GM19351 (cell line): Measurements from ENCODE around the gene PTPRN2.
"Not testable (repeated sequence)": the region's sequence is repeated elsewhere in the genome, so short reads cannot be mapped to it uniquely, and the experiment has no call there.

Experiments
- ATAC-seq: cut with Tn5 transposase; IDR thresholded peaks from one replicate; pipeline ENCODE4 v1.9.1; 2021; ENCODE audit warnings: mild to moderate bottlenecking, moderate library complexity; ENCODE audit not compliant: unreplicated experiment

The PTPRN2 gene

GRCh38 chr7:158428131-158428836, 159.3 kb downstream of the PTPRN2 start:
- no peak for ATAC-seq

DNA sequence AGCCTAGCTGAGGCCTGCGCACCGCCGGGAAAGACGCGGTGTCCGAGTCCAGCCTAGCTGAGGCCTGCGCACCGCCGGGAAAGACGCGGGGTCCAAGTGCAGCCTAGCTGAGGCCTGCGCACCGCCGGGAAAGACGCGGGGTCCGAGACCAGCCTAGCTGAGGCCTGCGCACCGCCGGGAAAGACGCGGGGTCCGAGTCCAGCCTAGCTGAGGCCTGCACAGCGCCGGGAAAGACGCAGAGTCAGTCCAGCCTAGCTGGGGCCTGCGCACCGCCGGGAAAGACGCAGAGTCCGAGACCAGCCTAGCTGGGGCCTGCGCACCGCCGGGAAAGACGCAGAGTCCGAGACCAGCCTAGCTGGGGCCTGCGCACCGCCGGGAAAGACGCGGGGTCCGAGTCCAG, 161.9 kb downstream of the PTPRN2 start:
- not testable (repeated sequence) for ATAC-seq

DNA sequence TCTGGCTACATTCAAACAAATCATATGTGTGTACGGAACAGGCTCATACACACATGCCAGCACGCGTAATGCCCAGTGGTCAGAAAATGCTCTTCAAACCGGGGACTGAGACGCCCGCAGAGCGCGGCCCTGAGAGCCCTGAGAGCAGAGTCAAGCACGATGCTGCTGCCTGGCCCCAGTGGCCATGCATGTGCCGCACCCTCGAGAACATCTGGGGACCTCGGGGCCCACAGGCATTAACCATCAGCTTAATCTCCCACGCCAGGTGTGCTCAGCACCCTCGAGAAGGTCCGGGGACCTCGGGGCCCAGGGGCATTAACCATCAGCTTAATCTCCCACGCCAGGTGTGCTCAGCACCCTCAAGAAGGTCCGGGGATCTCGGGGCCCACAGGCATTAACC, 163.1 kb downstream of the PTPRN2 start:
- no peak for ATAC-seq

DNA sequence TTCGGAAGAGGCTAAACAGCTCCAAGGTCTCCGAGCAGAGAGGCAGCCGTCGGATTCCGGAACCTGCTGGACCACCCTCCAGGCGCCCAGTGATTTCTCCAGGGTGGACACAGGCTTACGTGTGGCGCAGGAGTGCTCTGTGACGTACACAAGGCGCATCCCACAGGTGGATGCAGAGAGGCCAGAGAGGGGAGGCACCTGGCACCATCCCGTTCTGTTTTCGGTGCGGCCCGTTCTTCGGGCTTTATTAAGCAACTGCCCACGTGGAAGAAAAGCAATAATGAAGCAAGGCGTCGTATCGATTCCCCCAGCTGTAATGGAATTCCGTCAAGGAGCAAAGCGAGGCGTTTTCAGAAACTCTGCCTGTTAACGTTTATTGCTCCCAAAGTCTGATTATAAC, 163.6 kb downstream of the PTPRN2 start:
- ATAC-seq, result no peak

- ATAC-seq, result no peak
Observed at GRCh38 chr7:158422887-158423560, 164.6 kb downstream of the PTPRN2 start.

DNA sequence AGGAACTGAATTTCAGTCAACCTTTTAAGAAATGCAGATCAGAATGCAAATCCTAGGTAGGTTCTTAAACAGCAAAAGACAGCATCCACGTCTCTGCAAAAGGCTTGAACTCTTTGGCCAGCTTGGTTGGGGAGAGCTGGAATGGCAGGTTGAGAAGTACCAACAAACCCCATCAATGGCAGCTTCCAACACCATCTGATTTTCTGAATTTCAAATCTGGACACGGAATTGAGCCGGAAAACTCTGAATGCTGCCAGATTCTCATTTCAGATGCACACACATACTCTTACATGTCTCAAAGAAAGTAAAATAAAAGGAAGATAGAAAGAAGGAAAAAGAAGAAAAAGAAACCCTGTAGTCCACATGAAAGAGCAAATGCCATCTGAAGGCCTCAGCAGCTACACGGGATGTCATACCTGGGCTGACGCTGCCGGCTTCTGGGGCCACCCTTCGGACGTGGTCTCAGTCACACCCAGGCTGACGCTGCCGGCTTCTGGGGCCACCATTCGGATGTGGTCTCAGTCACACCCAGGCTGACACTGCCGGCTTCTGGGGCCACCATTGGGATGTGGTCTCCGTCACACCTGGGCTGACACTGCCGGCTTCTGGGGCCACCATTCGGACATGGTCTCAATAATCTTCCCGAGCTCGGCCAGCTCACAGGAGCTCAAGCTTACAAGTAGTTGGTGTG, 165.3 kb downstream of the PTPRN2 start:
- no peak for ATAC-seq

DNA sequence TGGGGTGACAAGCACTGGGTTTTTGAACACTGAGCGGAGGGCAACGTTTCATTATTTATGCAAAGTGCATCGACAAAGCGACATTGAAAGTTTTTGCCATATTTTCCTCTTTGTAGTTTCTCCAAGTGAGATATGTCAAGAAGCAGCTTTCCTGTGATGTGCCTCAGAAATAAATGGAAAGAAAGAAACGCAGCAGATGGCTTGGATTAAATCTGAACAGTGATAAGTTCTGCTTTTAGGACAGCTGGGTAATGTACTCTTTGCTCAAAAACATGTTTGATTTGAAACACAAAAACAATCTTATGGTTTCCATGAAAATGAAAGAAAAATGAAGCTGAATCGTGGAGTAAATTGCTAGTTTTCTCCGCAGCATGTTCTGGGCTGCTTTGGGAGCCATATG, 166.3 kb downstream of the PTPRN2 start:
- ATAC-seq, result no peak

DNA sequence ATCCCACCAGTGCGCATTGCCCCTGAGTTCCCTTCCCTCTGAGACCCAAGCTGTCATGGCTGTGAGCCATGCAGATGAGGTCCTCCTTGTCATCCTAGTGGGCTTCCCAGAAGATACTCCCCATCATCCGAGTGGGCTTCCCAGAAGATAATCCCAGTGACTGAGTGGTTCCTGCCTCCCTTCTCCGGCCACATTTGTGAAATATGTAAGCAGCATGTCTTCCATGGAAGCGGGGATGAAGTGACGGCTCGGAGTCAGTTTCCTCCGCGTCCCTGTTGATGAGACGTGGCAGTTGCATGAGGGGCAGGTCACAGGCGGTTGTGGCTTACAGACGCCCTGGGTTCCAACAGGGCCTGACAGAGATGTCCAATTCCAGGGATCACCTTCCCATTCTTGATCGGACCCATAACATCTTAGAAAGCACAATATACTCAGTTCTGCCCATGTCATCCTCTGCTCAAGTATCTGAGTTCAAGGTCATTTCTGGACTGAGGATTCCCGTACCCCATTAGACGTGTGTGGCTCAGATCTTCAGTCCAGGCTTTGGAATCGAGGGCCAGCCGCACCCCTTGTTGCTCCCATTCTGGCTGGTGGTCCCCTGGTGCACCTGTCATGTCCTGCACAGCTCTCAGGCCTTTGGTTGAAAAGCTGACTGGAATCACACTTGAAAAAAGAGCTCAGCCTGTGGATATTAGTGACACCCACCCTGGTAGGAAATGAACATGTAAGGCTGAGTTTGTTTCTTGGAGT, 166.9 kb downstream of the PTPRN2 start:
- ATAC-seq, result no peak

DNA sequence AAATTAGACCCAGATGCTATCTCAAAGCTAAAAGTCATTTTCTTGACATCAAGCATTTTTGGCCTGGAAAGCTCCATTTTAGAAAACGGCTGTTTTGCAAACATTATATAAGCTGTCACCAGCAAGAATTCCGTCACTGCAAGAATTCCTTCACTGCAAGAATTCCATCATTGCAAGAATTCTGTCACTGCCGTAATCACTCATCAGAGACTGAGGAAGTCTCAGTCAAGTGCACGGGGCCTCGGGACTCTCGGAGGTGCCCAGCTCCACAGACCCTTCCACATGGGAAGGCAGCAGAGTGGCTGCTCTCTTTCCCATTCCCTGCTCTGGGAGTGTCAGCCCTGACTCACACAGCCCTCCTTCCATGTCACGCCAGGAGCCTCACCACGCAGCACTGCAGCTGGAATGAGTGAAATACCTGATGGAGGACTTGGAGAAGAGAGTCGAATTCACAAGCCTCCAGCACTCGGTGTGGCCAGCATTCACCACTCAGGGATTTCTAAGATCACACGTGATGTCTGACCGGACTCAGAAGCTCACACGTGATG, 168.3 kb downstream of the PTPRN2 start:
- ATAC-seq, result no peak

DNA sequence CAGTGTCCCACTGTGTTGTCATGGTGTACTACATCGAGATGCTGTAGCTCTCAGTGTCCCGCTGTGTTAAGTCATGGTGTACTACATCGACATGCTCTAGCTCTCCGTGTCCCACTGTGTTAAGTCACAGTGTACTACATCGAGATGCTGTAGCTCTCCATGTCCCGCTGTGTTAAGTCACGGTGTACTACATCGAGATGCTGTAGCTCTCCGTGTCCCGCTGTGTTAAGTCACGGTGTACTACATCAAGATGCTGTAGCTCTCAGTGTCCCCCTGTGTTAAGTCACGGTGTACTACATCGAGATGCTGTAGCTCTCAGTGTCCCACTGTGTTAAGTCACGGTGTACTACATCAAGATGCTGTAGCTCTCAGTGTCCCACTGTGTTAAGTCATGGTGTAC, 169.2 kb downstream of the PTPRN2 start:
- ATAC-seq, result not testable (repeated sequence)

- no peak for ATAC-seq
Observed at GRCh38 chr7:158416283-158416933, 171.2 kb downstream of the PTPRN2 start.

- ATAC-seq, result no peak
Observed at GRCh38 chr7:158415316-158415715, 172.3 kb downstream of the PTPRN2 start.

DNA sequence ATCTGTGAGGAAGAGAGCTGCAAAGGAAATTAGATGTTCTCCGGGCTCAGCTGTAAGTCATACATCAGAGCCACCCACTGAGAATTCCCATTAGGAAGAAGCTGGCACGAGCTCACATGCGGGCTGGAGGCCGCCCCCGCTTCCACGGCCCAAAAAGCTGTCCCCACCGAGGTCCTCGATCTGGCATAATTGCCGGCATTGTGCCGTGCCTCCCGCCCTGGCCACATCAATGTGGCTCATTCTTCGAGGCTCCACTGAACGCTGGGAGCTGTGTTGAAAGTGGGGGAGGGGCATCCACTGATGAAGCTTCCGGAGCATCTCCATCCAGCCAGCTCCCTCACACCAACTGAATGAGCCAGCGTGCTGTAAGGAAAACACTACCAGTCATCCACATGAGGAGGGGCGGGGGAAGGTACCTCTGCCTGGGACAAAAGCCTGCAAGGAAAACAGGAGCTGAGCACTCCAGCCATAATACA, 173.1 kb downstream of the PTPRN2 start:
- ATAC-seq, result no peak

- ATAC-seq, result no peak
Observed at GRCh38 chr7:158414002-158414401, 173.6 kb downstream of the PTPRN2 start.

DNA sequence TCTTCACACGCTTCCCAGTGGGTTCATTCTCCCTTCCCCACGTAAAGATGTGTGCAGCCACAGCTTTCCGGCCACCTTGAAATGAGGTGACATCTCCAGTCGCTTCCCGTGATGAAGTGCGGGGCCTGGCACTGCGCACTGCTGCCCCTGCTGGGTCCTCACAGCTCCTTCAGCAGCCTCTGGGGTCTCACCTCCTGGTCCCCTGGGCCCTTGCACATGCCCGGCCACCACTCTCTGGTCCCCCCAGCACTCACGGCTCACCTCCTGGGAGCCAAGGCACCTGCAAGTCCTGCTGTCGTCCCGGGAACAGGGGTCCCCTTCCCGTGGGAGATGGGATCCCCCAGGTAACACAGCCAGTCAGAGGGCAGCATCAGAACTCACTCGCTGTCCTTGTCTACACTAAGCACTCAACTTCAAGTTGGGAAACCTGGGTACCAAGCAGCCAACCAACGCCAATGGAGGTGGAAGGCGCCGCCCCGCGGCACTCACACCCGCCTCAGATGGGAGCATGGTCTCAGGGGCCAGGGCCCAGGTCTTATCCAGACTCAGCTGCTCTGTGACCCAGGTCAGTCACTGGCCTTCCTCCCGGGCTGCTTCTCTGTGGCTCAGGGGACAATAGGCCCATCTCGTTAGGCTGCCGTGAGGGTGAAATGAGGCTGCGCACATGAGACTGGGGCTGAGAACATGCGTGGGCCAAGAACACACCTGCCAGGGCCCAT, 176.2 kb downstream of the PTPRN2 start:
- no peak for ATAC-seq

GRCh38 chr7:158410720-158411119, 176.9 kb downstream of the PTPRN2 start:
- ATAC-seq, result no peak

DNA sequence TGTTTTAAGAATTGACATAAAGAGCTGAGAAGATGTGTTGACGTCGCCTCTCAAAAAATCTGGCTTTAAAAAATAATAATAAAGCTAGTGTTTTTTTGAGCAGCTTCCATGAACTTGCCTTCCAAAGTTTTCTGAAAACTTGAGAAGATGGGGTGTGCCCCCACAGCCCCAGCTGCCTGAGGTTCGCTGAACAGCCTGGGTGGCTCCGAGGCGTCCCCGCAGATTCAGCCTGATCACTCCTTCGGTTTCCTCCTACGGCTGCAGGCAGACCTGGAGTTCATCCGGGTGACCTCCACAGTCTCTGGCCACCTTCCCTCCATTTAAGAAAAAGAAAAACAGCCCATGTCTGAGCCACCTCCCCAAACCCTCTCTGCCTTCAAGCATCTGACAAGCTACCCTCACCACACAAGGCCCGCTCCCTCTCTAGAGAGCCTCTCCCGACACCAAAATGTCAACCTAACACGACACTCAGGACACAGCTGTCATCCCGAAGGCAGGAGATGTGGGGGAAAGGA, 177.8 kb downstream of the PTPRN2 start:
- no peak for ATAC-seq

DNA sequence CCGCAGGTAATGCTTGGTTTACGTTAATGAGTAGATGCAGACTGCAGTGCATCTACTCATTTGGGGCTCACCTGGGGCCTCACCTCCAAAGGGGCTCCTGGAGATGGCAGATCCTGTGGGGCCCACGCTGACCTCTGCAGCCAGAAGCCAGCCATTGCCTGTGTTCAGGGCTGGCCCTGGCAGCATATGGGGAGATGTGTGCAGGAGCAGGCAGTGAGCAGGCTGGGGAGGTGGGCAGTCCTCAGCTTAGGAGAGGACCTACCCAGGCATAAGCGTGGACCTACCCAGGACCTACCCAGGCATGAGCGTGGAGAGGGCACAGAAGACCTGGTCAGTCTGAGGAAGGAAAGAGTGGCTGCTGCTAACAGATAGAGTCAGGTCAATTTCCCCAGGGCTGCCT, 178.5 kb downstream of the PTPRN2 start:
- no peak for ATAC-seq

GRCh38 chr7:158408318-158408920, 179.2 kb downstream of the PTPRN2 start:
- ATAC-seq, result no peak
